Stimulated activated CD8-positive, alpha-beta memory T cell treated with anti-CD3 and anti-CD28 coated beads, Interleukin-7, amount 100 ng/mL, for 24 hours (primary cell): ENCODE measurements around the gene CDKAL1.
"Not testable (repeated sequence)": the region's sequence is repeated elsewhere in the genome, so short reads cannot be mapped to it uniquely, and the experiment has no call there.

Source experiments
- DNase-seq: peaks from one replicate; pipeline ENCODE4 v3.0.0-alpha.2; 2020; ENCODE audit warnings: low read depth

The CDKAL1 gene

DNA sequence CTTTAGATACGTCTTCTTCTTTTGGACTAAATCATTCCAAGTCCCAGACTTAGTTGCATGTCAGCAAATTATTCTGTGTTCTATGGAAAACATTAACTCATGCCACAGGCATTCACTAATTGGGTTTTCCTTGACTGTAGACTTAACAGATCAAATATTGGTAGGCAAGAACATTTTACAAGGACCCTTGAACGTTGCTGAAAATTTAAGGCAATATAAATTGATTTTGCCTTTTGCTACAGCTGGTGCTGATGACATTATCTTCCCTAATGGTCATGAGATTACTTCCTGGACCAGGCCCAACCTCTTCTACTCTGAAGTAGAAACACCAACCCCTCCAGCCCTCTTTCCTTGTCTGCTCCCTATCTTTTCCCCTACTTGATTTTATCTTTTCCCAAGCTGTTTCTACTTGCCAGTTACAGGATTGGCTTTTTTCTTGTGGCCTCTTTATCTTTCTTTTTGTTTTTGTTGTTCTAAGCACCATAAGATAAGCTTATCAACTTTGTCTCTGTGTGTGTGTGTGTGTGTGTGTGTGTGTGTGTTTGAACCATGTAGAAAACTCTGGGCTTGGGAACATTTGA, 545.3 kb downstream of the CDKAL1 start:
- DNase-seq: no peak

GRCh38 chr6:21080221-21080620, 546.0 kb downstream of the CDKAL1 start:
- DNase-seq: no peak

- DNase-seq: no peak
These were observed 547.8 kb downstream of the CDKAL1 start for GRCh38 chr6:21082091-21082490.

DNA sequence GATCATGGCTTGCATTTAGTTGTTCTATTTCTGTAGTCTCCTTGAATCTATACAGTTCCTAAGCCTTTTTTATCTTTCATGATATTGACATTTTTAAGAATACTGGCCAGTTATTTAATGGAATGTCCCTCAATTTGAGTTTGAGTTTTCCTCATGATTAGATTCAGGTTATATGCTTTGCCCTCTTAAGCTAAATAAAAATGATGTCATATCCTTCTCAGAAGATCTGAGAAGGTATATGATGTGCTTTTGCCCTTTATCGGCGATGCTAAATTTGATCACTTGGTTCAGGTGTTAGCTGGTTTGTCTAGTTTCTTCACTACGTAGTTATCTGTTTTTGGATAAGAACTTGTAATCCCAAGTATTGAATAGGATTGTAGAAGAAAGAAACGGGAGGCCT, 549.5 kb downstream of the CDKAL1 start:
- DNase-seq: no peak

DNA sequence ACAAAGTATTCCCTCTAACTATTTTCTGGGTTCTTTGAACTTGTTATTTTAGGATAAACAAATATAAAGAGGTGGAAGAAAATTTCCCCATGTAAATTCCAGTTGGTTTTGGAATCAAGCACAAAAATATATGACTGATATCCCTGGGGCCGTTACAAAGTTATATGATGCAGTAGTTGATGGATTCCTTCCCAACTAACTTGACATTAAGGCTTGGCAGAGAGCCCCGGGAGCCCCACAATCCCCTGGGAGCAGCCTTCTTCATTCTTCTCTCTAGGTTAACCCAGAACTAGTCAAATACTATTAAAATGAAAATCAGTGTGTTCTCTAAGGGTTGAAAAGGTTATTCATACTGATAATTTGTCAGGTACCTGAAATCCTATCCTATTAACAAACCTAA, 550.4 kb downstream of the CDKAL1 start:
- no peak for DNase-seq

DNA sequence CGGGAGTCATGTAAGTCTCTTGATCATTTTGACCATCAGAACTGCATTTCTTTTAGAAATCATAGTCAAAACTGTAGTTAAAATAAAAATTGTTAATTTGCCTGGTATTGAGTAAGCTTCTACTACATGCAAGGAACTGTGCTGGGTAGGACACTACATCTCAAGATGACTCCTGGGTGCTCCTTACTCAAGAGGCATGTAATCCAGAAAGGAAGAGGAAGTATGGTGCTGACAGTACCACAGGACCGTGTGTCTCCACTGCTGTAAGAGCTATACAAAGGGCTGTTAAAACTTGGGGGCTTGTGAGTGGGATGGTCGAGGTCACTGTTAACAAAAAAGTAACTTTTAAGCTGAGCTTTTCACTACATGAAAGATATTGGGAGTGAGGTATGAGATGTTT, 551.0 kb downstream of the CDKAL1 start:
- DNase-seq: no peak

GRCh38 chr6:21085643-21086042, 551.4 kb downstream of the CDKAL1 start:
- no peak for DNase-seq

- no peak for DNase-seq
These were observed 552.9 kb downstream of the CDKAL1 start for GRCh38 chr6:21087188-21087587.

DNA sequence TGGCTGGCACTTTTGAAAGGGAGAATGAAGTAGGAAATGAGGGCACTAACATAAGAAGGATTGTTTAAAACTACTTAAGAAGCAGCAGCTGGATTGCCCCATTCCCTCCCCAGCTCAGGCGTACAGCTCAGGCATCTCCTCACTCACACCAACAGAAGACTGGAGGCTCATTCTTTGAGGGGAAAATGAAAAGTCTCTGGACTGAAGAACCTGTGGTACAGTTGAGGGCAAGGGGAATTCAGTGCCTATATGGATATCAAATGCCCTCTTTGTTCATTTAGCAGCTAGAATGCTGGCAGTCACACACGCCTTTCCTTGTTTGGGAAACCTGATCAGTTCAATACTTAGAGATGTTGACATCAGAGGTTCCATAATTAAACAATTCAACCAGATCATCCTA, 557.2 kb downstream of the CDKAL1 start:
- no peak for DNase-seq

GRCh38 chr6:21092231-21092772, 558.0 kb downstream of the CDKAL1 start:
- not testable (repeated sequence) for DNase-seq

DNA sequence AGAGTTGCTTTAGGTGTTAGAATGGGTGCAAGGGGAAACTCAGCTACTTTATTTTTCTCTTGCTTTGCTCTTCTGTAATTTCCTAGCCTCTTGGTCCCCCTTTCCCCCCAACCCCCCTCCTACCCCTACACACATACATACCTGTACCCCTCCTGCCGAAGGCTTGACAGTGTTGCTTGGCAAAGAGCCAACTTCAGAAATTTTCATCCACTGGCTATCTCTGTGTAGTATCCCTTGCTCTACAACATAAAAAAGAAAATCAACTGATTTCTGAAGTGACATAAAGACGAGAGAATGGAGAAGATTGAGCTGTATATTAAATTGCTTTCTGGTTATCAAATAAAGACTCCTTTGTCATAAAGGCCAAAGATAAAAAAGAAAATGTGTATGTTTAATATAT, 561.2 kb downstream of the CDKAL1 start:
- no peak for DNase-seq

DNA sequence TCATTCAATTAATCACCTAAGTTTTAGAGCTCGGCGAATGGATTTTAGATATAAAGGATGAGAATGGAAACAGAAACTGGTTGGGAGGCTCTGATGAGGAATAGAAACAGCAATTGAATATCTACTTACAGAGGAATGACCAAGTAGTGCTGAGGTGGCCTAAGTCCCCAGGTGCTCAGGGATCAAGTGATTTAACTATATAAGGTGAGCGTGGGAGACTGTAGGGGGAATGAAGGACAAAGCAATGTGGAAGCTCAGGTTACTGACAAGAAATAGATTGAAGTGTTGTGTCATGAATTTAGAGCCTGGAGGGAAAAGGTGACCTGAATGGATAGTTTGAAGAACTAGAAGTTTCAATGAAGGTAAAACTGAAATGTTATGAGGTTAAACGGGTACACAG, 563.9 kb downstream of the CDKAL1 start:
- no peak for DNase-seq

DNA sequence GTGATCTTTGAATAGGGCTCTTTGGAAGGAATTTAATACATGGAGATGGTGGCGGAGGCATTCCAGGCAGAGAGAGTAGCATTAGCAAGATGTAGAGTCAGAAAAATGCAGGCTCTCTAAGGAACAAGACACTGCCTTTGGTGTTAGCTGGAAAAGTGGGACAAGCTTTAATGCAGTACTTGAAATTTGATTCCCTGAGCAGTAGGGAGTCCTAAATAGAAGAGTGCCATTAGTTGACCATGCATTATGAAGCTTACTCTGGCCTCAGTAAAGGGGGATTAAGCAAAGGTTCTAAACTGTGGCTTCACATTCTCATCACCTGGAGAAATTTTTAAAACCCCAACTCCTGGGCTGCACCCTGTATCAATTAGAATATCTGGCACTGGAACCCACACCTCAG, 564.5 kb downstream of the CDKAL1 start:
- DNase-seq: no peak

DNA sequence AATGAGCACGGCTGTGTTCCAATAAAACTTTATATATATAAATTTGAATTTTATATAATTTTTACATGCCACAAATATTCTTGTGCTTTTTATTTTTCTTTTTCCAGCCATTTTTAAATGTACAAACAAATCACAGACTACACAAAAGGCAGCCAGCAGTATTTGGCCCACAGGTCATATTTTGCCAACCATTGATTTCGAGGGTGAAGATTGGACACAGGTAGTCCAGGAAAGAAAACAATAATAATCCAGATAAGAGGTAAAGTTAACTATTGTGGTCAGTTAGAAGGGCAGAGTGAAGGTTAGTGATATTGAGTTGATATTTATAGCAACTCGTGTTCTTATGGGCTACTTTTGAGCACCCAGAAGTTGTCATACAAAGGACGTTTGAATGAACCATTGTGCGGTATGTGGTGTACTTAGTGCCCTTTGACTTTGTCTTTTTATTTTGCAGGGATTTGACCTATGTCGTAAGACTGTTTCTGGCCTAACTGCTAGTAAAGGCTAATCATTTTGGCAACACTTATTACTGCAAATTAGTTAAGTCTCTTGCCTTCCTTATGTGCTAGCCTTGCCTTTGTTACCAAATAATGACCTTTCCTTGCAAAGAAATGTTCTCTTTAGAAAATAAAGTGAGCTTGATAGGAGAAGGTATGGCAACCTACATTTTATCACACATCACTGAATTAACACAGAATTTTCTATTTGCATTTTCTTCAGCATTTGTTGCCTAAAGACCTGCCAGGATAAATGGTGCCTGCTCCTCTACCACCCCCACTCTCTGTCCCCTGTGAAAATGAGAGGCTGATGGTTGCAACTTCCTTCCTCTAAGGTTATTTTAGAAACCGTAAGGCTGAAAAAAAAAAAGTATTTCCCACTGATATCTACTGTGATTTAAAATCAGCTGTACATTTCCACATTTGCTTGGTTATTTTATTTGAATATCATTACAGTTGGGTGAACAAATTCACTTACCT, 565.4 kb downstream of the CDKAL1 start:
- DNase-seq: no peak

- DNase-seq: no peak
These were observed 566.7 kb downstream of the CDKAL1 start for GRCh38 chr6:21100991-21101390.

- no peak for DNase-seq
These were observed 567.4 kb downstream of the CDKAL1 start for GRCh38 chr6:21101694-21102093.

DNA sequence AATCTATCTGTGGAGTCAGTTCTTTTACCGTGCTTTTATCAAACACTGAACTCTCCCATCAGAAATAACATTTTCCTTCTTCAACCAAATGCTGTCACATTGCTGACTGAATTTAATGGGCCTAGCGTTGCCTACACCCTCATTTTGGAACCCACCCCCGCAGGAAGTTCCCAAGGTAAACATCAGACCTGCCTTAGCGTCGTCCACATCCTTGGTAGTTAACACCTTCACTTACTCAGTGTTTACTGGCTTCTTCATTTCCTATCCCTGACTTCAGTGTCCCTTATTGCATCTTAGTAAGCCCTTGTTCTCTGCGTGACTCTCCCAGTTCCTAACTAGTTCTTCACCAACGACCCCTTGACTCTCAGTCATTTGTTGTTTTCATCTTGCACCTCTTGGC, 567.9 kb downstream of the CDKAL1 start:
- no peak for DNase-seq

DNA sequence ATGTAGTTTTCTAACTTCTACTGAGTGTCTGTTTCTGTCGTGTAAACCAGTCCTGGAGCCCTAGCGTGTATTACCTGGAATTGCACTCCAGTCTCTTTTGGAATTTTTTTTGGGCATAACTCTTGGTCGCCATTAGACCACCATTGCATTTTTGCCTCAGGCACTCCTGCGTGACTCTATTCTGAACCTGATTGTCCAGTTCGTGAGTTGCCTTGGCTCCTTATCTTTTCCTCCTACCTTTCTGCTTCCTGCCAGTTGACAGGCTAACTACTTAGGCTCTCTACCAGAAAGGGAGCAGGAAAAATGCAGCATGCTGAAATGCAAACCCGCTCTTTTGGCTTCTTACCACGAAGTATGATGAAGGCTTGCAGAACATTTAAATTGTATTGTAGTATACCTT, 568.4 kb downstream of the CDKAL1 start:
- no peak for DNase-seq

DNA sequence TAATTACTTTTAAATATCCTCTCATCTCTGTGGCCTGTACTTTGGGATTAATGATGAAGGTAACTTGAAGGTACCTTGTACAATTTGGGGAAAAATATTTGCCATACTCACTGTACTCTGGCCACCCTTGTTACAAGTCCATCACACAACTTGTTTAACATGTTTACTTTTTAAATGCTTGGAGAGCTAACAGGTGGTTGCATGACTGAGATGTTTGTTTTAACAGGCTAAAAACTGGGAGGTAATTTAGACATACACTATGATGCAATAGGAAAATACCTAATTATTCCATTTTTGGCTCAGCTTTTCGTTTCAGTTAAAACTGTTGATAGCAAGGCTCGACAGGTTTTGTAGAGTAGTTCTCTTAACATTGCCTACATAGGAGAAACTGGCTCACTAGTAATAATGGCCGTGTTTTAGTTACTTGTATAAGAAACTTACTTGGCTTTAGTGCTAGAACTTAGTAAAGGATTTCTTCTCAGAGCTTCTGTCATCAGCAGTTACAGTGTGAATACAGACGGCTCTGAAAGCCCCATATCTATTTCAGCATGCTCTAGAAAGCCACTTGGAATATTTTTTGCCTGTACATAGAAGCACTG, 569.5 kb downstream of the CDKAL1 start:
- DNase-seq: no peak

DNA sequence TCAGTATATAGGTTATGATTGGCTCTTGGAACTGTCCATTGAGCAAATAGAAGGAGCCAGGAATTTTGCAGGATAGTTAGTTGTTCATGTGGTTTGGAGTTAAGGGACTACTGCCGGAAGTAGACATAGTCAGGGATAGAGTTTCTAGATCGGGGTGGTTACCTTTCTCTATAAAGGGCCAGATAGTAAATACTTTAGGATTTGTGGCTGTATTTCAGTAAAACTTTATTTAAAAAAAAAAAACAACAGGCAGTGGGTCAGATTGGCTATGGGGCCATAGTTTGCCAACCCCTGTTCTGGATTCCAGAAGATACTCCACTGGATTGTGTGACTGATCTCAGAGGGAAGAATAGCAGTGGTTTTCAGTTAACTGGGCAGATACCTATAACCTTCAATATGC, 570.0 kb downstream of the CDKAL1 start:
- no peak for DNase-seq

DNA sequence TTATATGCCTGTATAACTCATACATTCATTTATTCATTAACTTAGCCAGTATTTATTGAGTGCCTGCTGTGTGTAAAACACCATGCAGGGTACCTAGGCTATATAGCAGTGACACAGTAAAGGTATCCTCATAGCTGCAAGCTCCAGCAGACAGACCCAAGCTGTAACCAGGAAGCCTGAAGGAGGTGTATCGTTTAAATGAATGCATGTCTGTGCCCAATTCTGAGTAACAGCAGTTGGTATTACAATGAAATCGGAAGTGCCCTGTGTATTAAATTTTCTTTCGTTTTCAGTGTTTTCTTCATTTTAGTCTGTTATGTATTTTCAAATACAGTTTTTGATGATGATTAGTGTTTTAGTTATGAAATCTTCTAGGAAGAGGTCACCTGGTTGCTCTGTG, 573.5 kb downstream of the CDKAL1 start:
- no peak for DNase-seq

GRCh38 chr6:21109391-21110178, 575.3 kb downstream of the CDKAL1 start:
- no peak for DNase-seq
